ENCODE measurements around the gene ACTN2.

DNA sequence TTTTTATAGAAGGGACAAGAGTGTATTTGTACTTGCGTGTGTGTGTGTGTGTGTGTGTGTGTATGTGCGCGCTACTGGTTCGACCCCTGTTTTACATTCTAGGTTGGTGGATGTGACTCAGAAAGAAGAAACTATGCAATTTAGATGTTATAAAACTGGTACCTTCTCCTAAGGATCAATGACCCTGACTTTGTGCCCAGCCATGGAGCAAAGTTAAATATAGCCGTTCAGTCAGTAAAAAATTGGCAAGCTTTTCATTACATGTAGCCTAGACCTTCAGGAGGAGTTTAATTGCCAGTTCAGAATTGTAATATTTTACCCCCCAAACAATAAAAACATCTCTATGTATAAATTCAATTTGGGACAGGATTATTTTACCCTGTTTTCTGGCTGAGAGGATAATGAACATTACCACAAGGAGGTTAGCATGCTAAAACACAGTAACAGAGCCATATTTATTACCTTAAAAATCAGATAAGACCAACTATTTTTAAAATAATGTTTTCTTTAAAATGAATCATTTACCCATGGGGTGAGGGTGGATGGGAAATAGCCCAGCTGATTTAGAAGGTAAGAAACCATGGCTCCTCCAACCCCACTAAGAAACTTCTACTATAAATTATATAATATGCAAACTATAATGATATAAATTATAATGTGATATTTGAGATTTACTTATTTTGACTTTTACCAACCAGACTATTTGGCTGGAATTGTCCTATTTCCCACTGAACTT lies 75.3 kb downstream of the ACTN2 start:
- TF ChIP-seq, protein P1, sequence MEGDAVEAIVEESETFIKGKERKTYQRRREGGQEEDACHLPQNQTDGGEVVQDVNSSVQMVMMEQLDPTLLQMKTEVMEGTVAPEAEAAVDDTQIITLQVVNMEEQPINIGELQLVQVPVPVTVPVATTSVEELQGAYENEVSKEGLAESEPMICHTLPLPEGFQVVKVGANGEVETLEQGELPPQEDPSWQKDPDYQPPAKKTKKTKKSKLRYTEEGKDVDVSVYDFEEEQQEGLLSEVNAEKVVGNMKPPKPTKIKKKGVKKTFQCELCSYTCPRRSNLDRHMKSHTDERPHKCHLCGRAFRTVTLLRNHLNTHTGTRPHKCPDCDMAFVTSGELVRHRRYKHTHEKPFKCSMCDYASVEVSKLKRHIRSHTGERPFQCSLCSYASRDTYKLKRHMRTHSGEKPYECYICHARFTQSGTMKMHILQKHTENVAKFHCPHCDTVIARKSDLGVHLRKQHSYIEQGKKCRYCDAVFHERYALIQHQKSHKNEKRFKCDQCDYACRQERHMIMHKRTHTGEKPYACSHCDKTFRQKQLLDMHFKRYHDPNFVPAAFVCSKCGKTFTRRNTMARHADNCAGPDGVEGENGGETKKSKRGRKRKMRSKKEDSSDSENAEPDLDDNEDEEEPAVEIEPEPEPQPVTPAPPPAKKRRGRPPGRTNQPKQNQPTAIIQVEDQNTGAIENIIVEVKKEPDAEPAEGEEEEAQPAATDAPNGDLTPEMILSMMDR (IDR thresholded peaks at IDR 0.05) = no peak
- TF ChIP-seq EP300 (IDR thresholded peaks at IDR 0.05) = no peak
